ENCODE measurements around the gene WDR81.
"Not testable (repeated sequence)": the region's sequence is repeated elsewhere in the genome, so short reads cannot be mapped to it uniquely, and the experiment has no call there.

The WDR81 gene

GRCh38 chr17:1724351-1724868 lies at the start of gene WDR81:
Gene WDR81, plus strand, starts transcription at chr17:1724704. Its CDS starts 256 bp downstream, at chr17:1724960.
- DNase-seq = no peak

- DNase-seq = no peak
Measured at GRCh38 chr17:1676401-1676800, 48.1 kb upstream of the WDR81 start.

- DNase-seq = no peak
Measured at GRCh38 chr17:1683459-1683858, 41.0 kb upstream of the WDR81 start.

GRCh38 chr17:1684378-1685189 lies 39.9 kb upstream of the WDR81 start, which contains the start of gene PRPF8:
Gene PRPF8, minus strand, starts transcription at chr17:1684867. Its CDS starts 296 bp downstream, at chr17:1684571.
- peak; percentile 70 for DNase-seq

GRCh38 chr17:1686086-1686485 lies 38.4 kb upstream of the WDR81 start:
- no peak for DNase-seq

- DNase-seq = not testable (repeated sequence)
Measured at GRCh38 chr17:1688405-1688804, 36.1 kb upstream of the WDR81 start.

- no peak for DNase-seq
Measured at GRCh38 chr17:1690544-1691221, 33.8 kb upstream of the WDR81 start.

GRCh38 chr17:1693339-1693738 lies 31.2 kb upstream of the WDR81 start:
- no peak for DNase-seq

GRCh38 chr17:1695365-1695764 lies 29.1 kb upstream of the WDR81 start:
- DNase-seq = no peak

- DNase-seq = no peak
Measured at GRCh38 chr17:1697681-1698080, 26.8 kb upstream of the WDR81 start.

GRCh38 chr17:1699891-1700290 lies 24.6 kb upstream of the WDR81 start:
- DNase-seq = not testable (repeated sequence)

- DNase-seq = no peak
Measured at GRCh38 chr17:1703063-1703462, 21.4 kb upstream of the WDR81 start.

GRCh38 chr17:1705004-1705403 lies 19.5 kb upstream of the WDR81 start:
- DNase-seq = no peak

GRCh38 chr17:1707107-1707506 lies 17.4 kb upstream of the WDR81 start:
- no peak for DNase-seq

- not testable (repeated sequence) for DNase-seq
Measured at GRCh38 chr17:1708791-1709346, 15.6 kb upstream of the WDR81 start.

GRCh38 chr17:1709403-1709951 lies 15.0 kb upstream of the WDR81 start:
- DNase-seq = no peak

- no peak for DNase-seq
Measured at GRCh38 chr17:1709971-1710806, 14.3 kb upstream of the WDR81 start, which contains the start of gene TLCD2. Gene TLCD2, minus strand, starts transcription at chr17:1710377. Its CDS starts 135 bp downstream, at chr17:1710242.

GRCh38 chr17:1710807-1711553 lies 13.5 kb upstream of the WDR81 start:
- no peak for DNase-seq

GRCh38 chr17:1711804-1712203 lies 12.7 kb upstream of the WDR81 start:
- no peak for DNase-seq

- DNase-seq = no peak
Measured at GRCh38 chr17:1712271-1712670, 12.2 kb upstream of the WDR81 start.

- DNase-seq = no peak
Measured at GRCh38 chr17:1713160-1713877, 11.2 kb upstream of the WDR81 start.
